Parathyroid adenoma (tissue), 2 donors: ENCODE data around the gene OBSCN.

Experiments
- H2AFZ ChIP-seq: fragments of 300-600 bp; sonication (generic); one replicate; pipeline ENCODE4 v1.7.0; 2017; ENCODE audit warnings: antibody characterized with exemption, mild to moderate bottlenecking
- H3K27ac ChIP-seq: fragments of 300-600 bp; sonication (generic); one replicate; pipeline ENCODE4 v1.7.0; 2017
- H3K27me3 ChIP-seq: fragments of 300-600 bp; sonication (generic); one replicate; pipeline ENCODE4 v1.7.0; 2017; ENCODE audit warnings: low read length; ENCODE audit not compliant: control insufficient read depth, insufficient read depth
- H3K36me3 ChIP-seq: fragments of 300-600 bp; sonication (generic); one replicate; pipeline ENCODE4 v1.7.0; 2017; ENCODE audit warnings: low read length; ENCODE audit not compliant: control insufficient read depth, insufficient read depth
- H3K4me1 ChIP-seq: fragments of 300-600 bp; sonication (generic); one replicate; pipeline ENCODE4 v1.7.0; 2017; ENCODE audit warnings: control low read depth
- H3K4me2 ChIP-seq: fragments of 300-600 bp; sonication (generic); one replicate; pipeline ENCODE4 v1.7.0; 2017; ENCODE audit warnings: low read length
- H3K4me3 ChIP-seq: fragments of 300-600 bp; sonication (generic); one replicate; pipeline ENCODE4 v1.7.0; 2017; ENCODE audit warnings: low read depth, low read length
- H3K79me2 ChIP-seq: fragments of 300-600 bp; sonication (generic); one replicate; pipeline ENCODE4 v1.7.0; 2017; ENCODE audit warnings: control low read depth
- H3K9ac ChIP-seq: fragments of 300-600 bp; sonication (generic); one replicate; pipeline ENCODE4 v1.7.0; 2017; ENCODE audit warnings: mild to moderate bottlenecking
- H3K9me3 ChIP-seq: fragments of 300-600 bp; sonication (generic); one replicate; pipeline ENCODE4 v1.7.0; 2017; ENCODE audit warnings: low read length; ENCODE audit not compliant: control insufficient read depth
- CTCF ChIP-seq: fragments of 300-600 bp; sonication (generic); IDR thresholded peaks from one replicate; pipeline ENCODE4 v1.7.0; 2017; ENCODE audit warnings: antibody characterized with exemption, mild to moderate bottlenecking
- donor health status: primary hyperparathyroidism.

The OBSCN gene

GRCh38 chr1:228339059-228339704, 131.3 kb downstream of the OBSCN start:
- Histone ChIP-seq H3K4me2 (no peak overlapping the region), H3K9me3 (no peaks in the 10 kb centered on the region), H2AFZ (no peak overlapping the region), H3K9ac (no peak overlapping the region), H3K79me2 (no peaks in the 10 kb centered on the region), H3K4me3 (no peak overlapping the region), H3K36me3 (no peaks in the 10 kb centered on the region), H3K4me1 (no peaks in the 10 kb centered on the region), H3K27me3 (no peaks in the 10 kb centered on the region), H3K27ac (no peak overlapping the region)
- no peak for TF ChIP-seq CTCF

GRCh38 chr1:228339766-228340685, 132.2 kb downstream of the OBSCN start:
- H3K27ac ChIP-seq = no peak overlapping the region
- TF ChIP-seq CTCF = no peak
- no peaks in the 10 kb centered on the region for H3K36me3 ChIP-seq
- no peaks in the 10 kb centered on the region for H3K79me2 ChIP-seq
- no peak overlapping the region for H2AFZ ChIP-seq
- H3K27me3 ChIP-seq = no peaks in the 10 kb centered on the region
- no peak overlapping the region for H3K4me2 ChIP-seq
- H3K4me3 ChIP-seq = no peak overlapping the region
- no peaks in the 10 kb centered on the region for H3K9me3 ChIP-seq
- no peak overlapping the region for H3K9ac ChIP-seq
- no peaks in the 10 kb centered on the region for H3K4me1 ChIP-seq

GRCh38 chr1:228340686-228341449, 133.0 kb downstream of the OBSCN start:
- Histone ChIP-seq H3K4me3 (no peak overlapping the region), H3K36me3 (no peaks in the 10 kb centered on the region), H2AFZ (no peak overlapping the region), H3K27ac (no peak overlapping the region), H3K9me3 (no peaks in the 10 kb centered on the region), H3K27me3 (no peaks in the 10 kb centered on the region), H3K9ac (no peak overlapping the region), H3K79me2 (no peaks in the 10 kb centered on the region), H3K4me1 (no peaks in the 10 kb centered on the region), H3K4me2 (no peak overlapping the region)
- no peak for TF ChIP-seq CTCF

- no peaks in the 10 kb centered on the region for H3K4me1 ChIP-seq
- TF ChIP-seq CTCF = no peak
- H3K4me3 ChIP-seq = no peak overlapping the region
- no peaks in the 10 kb centered on the region for H3K27me3 ChIP-seq
- no peaks in the 10 kb centered on the region for H3K36me3 ChIP-seq
- H2AFZ ChIP-seq = no peak overlapping the region
- H3K9me3 ChIP-seq = no peaks in the 10 kb centered on the region
- no peak overlapping the region for H3K4me2 ChIP-seq
- H3K79me2 ChIP-seq = no peaks in the 10 kb centered on the region
- no peak overlapping the region for H3K9ac ChIP-seq
- H3K27ac ChIP-seq = no peak overlapping the region
These were observed 133.6 kb downstream of the OBSCN start for GRCh38 chr1:228341450-228341813.
